ENCODE results near the gene KRTAP6-2.

KRTAP6-2 gene

GRCh38 chr21:30577766-30578165 is 20.9 kb downstream of the KRTAP6-2 start:
- in situ Hi-C loops (cut with MboI; ENCODE audit: low sequenced_read_pairs) = no loop called here

- in situ Hi-C loops (cut with MboI; ENCODE audit: low sequenced_read_pairs) = no loop called here
Observed at GRCh38 chr21:30567617-30568016, 31.1 kb downstream of the KRTAP6-2 start.

GRCh38 chr21:30563630-30564029 is 35.1 kb downstream of the KRTAP6-2 start:
- in situ Hi-C loops (cut with MboI; ENCODE audit: low sequenced_read_pairs) = no loop called here

GRCh38 chr21:30563072-30563471 is 35.6 kb downstream of the KRTAP6-2 start:
- in situ Hi-C loops (cut with MboI; ENCODE audit: low sequenced_read_pairs) = no loop called here

GRCh38 chr21:30561957-30562356 is 36.7 kb downstream of the KRTAP6-2 start:
- in situ Hi-C loops (cut with MboI; ENCODE audit: low sequenced_read_pairs) = no loop called here

GRCh38 chr21:30561264-30561895 is 37.3 kb downstream of the KRTAP6-2 start, which contains the start of gene KRTAP19-7:
TSS of gene KRTAP19-7 (minus strand) at chr21:30561314. CDS start at chr21:30561289, 25 bp downstream.
- in situ Hi-C loops (cut with MboI; ENCODE audit: low sequenced_read_pairs) = no loop called here

- in situ Hi-C loops (cut with MboI; ENCODE audit: low sequenced_read_pairs) = no loop called here
Observed at GRCh38 chr21:30555095-30555494, 43.6 kb downstream of the KRTAP6-2 start.

GRCh38 chr21:30552782-30553181 is 45.9 kb downstream of the KRTAP6-2 start:
- in situ Hi-C loops (cut with MboI; ENCODE audit: low sequenced_read_pairs) = no loop called here
